ENCODE results near the gene CTNNB1.
A peak's percentile ranks its signal among the peaks of the same experiment; 100 is the strongest.

The CTNNB1 gene

GRCh38 chr3:41192885-41193284 is 6.4 kb upstream of the CTNNB1 start:
- DNase-seq (ENCODE audit: low spot score): no peak

- no peak for DNase-seq (ENCODE audit: low spot score)
Observed at GRCh38 chr3:41193794-41194539, 5.3 kb upstream of the CTNNB1 start.

GRCh38 chr3:41194701-41195100 is 4.6 kb upstream of the CTNNB1 start:
- no peak for DNase-seq (ENCODE audit: low spot score)

GRCh38 chr3:41195946-41196345 is 3.4 kb upstream of the CTNNB1 start:
- DNase-seq (ENCODE audit: low spot score): no peak

- DNase-seq (ENCODE audit: low spot score): no peak
Observed at GRCh38 chr3:41196499-41197410, 2.5 kb upstream of the CTNNB1 start.

GRCh38 chr3:41198046-41198445 is 1.3 kb upstream of the CTNNB1 start:
- no peak for DNase-seq (ENCODE audit: low spot score)

- no peak for DNase-seq (ENCODE audit: low spot score)
Observed at GRCh38 chr3:41198526-41198925, 779 bp upstream of the CTNNB1 start.

- peak; percentile 70 for DNase-seq (ENCODE audit: low spot score)
Observed at GRCh38 chr3:41199866-41200668, 762 bp downstream of the CTNNB1 start.

- peak; percentile 5 for DNase-seq (ENCODE audit: low spot score)
Observed at GRCh38 chr3:41200669-41201021, 1.3 kb downstream of the CTNNB1 start.

- DNase-seq (ENCODE audit: low spot score): no peak
Observed at GRCh38 chr3:41202075-41202833, 2.9 kb downstream of the CTNNB1 start.

GRCh38 chr3:41202834-41203345 is 3.6 kb downstream of the CTNNB1 start:
- no peak for DNase-seq (ENCODE audit: low spot score)

- DNase-seq (ENCODE audit: low spot score): no peak
Observed at GRCh38 chr3:41204369-41204768, 5.1 kb downstream of the CTNNB1 start.

- no peak for DNase-seq (ENCODE audit: low spot score)
Observed at GRCh38 chr3:41205591-41205990, 6.3 kb downstream of the CTNNB1 start.

GRCh38 chr3:41207355-41207754 is 8.1 kb downstream of the CTNNB1 start:
- DNase-seq (ENCODE audit: low spot score): no peak

GRCh38 chr3:41208507-41209220 is 9.4 kb downstream of the CTNNB1 start:
- DNase-seq (ENCODE audit: low spot score): no peak

GRCh38 chr3:41209646-41210045 is 10.3 kb downstream of the CTNNB1 start:
- no peak for DNase-seq (ENCODE audit: low spot score)

- no peak for DNase-seq (ENCODE audit: low spot score)
Observed at GRCh38 chr3:41210966-41211365, 11.7 kb downstream of the CTNNB1 start.

GRCh38 chr3:41212088-41212487 is 12.8 kb downstream of the CTNNB1 start:
- DNase-seq (ENCODE audit: low spot score): no peak

GRCh38 chr3:41213588-41213987 is 14.3 kb downstream of the CTNNB1 start:
- DNase-seq (ENCODE audit: low spot score): no peak

GRCh38 chr3:41216422-41216821 is 17.1 kb downstream of the CTNNB1 start:
- no peak for DNase-seq (ENCODE audit: low spot score)

- DNase-seq (ENCODE audit: low spot score): no peak
Observed at GRCh38 chr3:41216993-41217392, 17.7 kb downstream of the CTNNB1 start.
